ENCODE data around the gene MEDAG. TPM values are rescaled to one million over a fixed set of nuclear protein-coding genes. Genes with fewer than 3 reads are reported as not detected.
A peak's percentile ranks its signal among the peaks of the same experiment; 100 is the strongest.

Gene MEDAG
- total RNA-seq, 4 donors from 2014 or later: 113 to 601 (median 377) TPM

DNA sequence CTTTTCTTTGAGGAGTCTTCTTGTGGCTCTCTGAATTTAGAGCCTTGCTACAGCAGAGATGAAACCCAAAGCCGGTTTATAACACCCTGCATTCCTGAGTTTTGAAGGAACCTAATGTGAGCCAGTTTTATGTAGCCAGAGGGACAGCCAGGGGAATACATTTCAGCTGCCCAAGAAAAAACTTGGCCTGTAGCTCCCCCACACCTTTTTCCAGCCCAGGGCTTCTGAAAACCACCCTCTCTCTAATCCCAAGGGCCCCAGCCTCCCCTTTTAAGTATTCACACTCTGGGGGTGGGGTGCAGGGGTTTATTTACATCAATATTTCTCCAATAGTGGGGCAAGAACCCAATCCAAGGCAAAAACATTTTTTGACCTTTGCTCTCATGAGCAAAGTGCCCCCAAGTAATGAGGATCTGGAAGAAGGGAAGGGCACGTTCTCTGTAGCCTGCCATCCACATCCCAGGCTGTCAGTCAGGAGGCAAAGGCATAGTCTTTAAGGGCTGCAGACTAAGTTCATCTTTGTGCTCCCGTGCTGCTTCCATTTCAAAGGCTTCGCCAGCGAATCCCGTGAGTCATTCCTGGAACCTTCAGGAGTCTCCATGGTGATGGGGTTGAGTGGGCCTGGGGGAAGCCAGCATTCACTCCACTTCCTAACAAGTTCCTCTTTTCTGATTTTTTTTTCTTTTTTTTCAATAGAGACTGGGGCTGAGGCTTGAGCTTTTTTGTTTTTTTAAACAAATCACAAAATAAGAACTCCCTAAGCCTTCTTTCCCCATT is 33.2 kb upstream of the MEDAG start:
- peak; percentile 51 for DNase-seq (ENCODE audit: low spot score)
- no peak for TF ChIP-seq CTCF (IDR thresholded peaks at IDR 0.05)
- ATAC-seq (ENCODE audit: low FRiP score): peak; percentile 38

DNA sequence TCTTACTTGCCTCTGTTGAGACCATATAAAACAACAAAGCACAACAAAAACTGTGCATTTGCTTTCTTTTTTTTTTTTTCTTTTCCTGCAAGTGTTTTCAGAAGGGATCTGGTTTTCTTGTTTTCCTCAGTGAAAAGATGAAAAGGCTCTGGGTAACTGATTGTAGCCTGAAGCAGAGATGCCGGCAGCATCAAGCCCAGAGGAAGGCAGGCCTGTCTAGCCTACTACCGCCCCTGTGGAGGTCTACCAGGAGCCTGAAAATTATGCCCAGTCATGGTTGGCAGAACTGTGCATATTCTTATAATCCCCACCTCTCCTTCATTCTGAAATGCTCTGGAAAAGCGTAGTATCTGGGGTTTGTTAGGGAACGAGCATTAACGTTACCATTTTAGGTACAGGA is 32.6 kb upstream of the MEDAG start:
- ATAC-seq (ENCODE audit: low FRiP score): no peak
- no peak for TF ChIP-seq CTCF (IDR thresholded peaks at IDR 0.05)
- no peak for DNase-seq (ENCODE audit: low spot score)

DNA sequence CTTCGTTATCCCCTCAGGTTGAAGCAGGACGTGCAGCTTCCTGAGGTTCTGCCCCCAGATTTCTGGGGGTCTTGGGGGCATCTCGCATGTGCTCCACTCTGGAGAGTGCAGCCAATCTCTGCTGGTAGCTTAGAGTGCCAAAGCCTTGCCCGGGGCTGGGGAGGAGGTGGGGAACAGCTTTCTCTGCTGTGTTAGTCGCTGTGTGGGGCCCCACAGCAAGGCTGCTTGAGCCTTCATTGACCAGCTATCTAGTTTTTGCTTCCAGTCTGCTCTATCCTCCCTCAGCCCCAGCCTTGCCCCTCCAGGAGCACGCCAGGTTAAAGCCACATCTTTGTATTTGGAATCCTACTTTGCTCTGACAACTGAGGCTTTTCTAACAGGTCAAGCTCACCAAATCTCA is 32.0 kb upstream of the MEDAG start:
- no peak for ATAC-seq (ENCODE audit: low FRiP score)
- DNase-seq (ENCODE audit: low spot score): no peak
- no peak for TF ChIP-seq CTCF (IDR thresholded peaks at IDR 0.05)

GRCh38 chr13:30874561-30874960 is 31.5 kb upstream of the MEDAG start:
- DNase-seq (ENCODE audit: low spot score) (no peak), ATAC-seq (ENCODE audit: low FRiP score) (no peak)
- TF ChIP-seq CTCF (IDR thresholded peaks at IDR 0.05): no peak

GRCh38 chr13:30877335-30877734 is 28.7 kb upstream of the MEDAG start:
- TF ChIP-seq CTCF (IDR thresholded peaks at IDR 0.05): no peak
- ATAC-seq (ENCODE audit: low FRiP score) (no peak), DNase-seq (ENCODE audit: low spot score) (no peak)

GRCh38 chr13:30880151-30880855 is 25.8 kb upstream of the MEDAG start:
- no peak for TF ChIP-seq CTCF (IDR thresholded peaks at IDR 0.05)
- no peak for DNase-seq (ENCODE audit: low spot score)
- ATAC-seq (ENCODE audit: low FRiP score): no peak

DNA sequence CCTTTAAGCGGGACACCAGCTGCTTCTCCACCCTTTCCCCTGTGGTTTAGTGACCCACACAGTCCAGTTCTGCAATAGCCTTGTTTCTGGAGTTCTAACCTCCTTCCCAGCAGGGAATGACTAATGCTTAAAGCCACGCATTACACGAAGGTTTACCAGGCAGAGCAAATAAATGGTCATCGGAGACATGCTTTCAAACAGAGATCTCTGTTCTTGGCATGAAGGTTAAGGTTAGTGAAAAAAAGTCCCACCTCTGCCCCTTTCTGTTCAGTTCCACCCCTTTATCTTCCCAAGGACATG is 25.3 kb upstream of the MEDAG start:
- no peak for DNase-seq (ENCODE audit: low spot score)
- TF ChIP-seq CTCF (IDR thresholded peaks at IDR 0.05): no peak
- ATAC-seq (ENCODE audit: low FRiP score): peak; percentile 95
